ENCODE measurements around the gene DRD5.

The DRD5 gene

GRCh38 chr4:9820343-9820742, 38.9 kb downstream of the DRD5 start:
- DNase-seq = no peak

- no peak for DNase-seq
These were observed 43.6 kb downstream of the DRD5 start for GRCh38 chr4:9825049-9825448.

GRCh38 chr4:9826551-9826950, 45.1 kb downstream of the DRD5 start:
- DNase-seq = no peak

- no peak for DNase-seq
These were observed 51.2 kb downstream of the DRD5 start for GRCh38 chr4:9832640-9833039.

GRCh38 chr4:9833421-9833820, 52.0 kb downstream of the DRD5 start:
- no peak for DNase-seq

All from CD4-positive, alpha-beta T cell treated with Interleukin-12 subunit alpha and Interleukin-12 subunit beta, for 1 hour (primary cell).